Breast epithelium (tissue), 3 donors: ENCODE measurements around the gene KNSTRN.

ENCODE experiments used
- CTCF ChIP-seq, 3 donors: fragments of 450-650 bp; IDR thresholded peaks; one replicate each; pipeline ENCODE4 v1.5.1; 2016 to 2017; ENCODE audit warnings: antibody characterized with exemption in 3 of 3, mild to moderate bottlenecking in 3 of 3, moderate library complexity in 3 of 3
- POLR2A ChIP-seq: fragments of 450-650 bp; IDR thresholded peaks from one replicate; pipeline ENCODE4 v1.6.1; 2016; ENCODE audit warnings: antibody characterized with exemption, mild to moderate bottlenecking, moderate library complexity
- POLR2AphosphoS5 ChIP-seq, 3 donors: sonication (generic); formaldehyde crosslinking; IDR thresholded peaks; one replicate each; pipeline ENCODE4 v1.6.1; 2017; ENCODE audit warnings: antibody characterized with exemption in 3 of 3

GRCh38 chr15:40357723-40358470, 24.6 kb upstream of the KNSTRN start, which contains the start of gene DISP2:
- TF ChIP-seq POLR2A = no peak
- TF ChIP-seq CTCF (IDR thresholded peaks at IDR 0.05) = no peak
- TF ChIP-seq POLR2AphosphoS5 (IDR thresholded peaks at IDR 0.05) = no peak
